Endometrial microvascular endothelial cells (primary cell): Measurements from ENCODE around the gene POLH. TPM values are rescaled to one million over a fixed set of nuclear protein-coding genes. Genes with fewer than 3 reads are reported as not detected.
"Not testable (repeated sequence)": the region's sequence is repeated elsewhere in the genome, so short reads cannot be mapped to it uniquely, and the experiment has no call there.

Source experiments
- in situ Hi-C: cut with HindIII; loops from 2 replicates; pipeline ENCODE4 v1.10.0; 2017; ENCODE audit warnings: low sequenced_read_pairs, low pct_unique_long_range_greater_than_20kb; ENCODE audit errors: inconsistent ontology term
- total RNA-seq: library from RNA; depleted of rRNA; stranded (reverse); fragments of >200 nt; gene quantifications from one replicate; pipeline ENCODE4 v1.2.3, GENCODE V29; 2015; ENCODE audit errors: inconsistent ontology term

The POLH gene
- total RNA-seq = 25.6 TPM

GRCh38 chr6:43575772-43576551 lies at the start of gene POLH, which contains the start of gene XPO5:
TSS of gene POLH (plus strand) at chr6:43576185. CDS start at chr6:43582320, 6,135 bp downstream.
TSS of gene XPO5 (minus strand) at chr6:43576038. CDS start at chr6:43575864, 174 bp downstream.
- in situ Hi-C loops = no loop called here

- in situ Hi-C loops = no loop called here
Measured at GRCh38 chr6:43532201-43532600, 43.8 kb upstream of the POLH start.

GRCh38 chr6:43538986-43539385 lies 37.0 kb upstream of the POLH start:
- in situ Hi-C loops = not testable (repeated sequence)

- in situ Hi-C loops = not testable (repeated sequence)
Measured at GRCh38 chr6:43539409-43539808, 36.6 kb upstream of the POLH start.

- in situ Hi-C loops = no loop called here
Measured at GRCh38 chr6:43540507-43540906, 35.5 kb upstream of the POLH start.

- in situ Hi-C loops = no loop called here
Measured at GRCh38 chr6:43541774-43542471, 34.1 kb upstream of the POLH start.

- in situ Hi-C loops = no loop called here
Measured at GRCh38 chr6:43544461-43544860, 31.5 kb upstream of the POLH start.

- in situ Hi-C loops = no loop called here
Measured at GRCh38 chr6:43547222-43547621, 28.8 kb upstream of the POLH start.

- in situ Hi-C loops = not testable (repeated sequence)
Measured at GRCh38 chr6:43557620-43558019, 18.4 kb upstream of the POLH start.

- in situ Hi-C loops = no loop called here
Measured at GRCh38 chr6:43559328-43559727, 16.7 kb upstream of the POLH start.

- in situ Hi-C loops = no loop called here
Measured at GRCh38 chr6:43570876-43571441, 5.0 kb upstream of the POLH start.

GRCh38 chr6:43572015-43572414 lies 4.0 kb upstream of the POLH start:
- in situ Hi-C loops = no loop called here

GRCh38 chr6:43575105-43575771 lies 747 bp upstream of the POLH start:
- in situ Hi-C loops = no loop called here

GRCh38 chr6:43578748-43579147 lies 2.8 kb downstream of the POLH start:
- in situ Hi-C loops = no loop called here

GRCh38 chr6:43579171-43579570 lies 3.2 kb downstream of the POLH start:
- in situ Hi-C loops = no loop called here

- in situ Hi-C loops = no loop called here
Measured at GRCh38 chr6:43582911-43583310, 6.9 kb downstream of the POLH start.

- in situ Hi-C loops = no loop called here
Measured at GRCh38 chr6:43584892-43585570, 9.0 kb downstream of the POLH start.

- in situ Hi-C loops = no loop called here
Measured at GRCh38 chr6:43588194-43588593, 12.2 kb downstream of the POLH start.

- in situ Hi-C loops = not testable (repeated sequence)
Measured at GRCh38 chr6:43589564-43589963, 13.6 kb downstream of the POLH start.
